ACC112 (cell line): ENCODE results near the gene USH1G.

ENCODE experiments used
- H2AFZ ChIP-seq: fragments of 200-600 bp; sonication (generic); one replicate; pipeline ENCODE4 v1.6.0; 2017; ENCODE audit warnings: antibody characterized with exemption, low read length; ENCODE audit not compliant: unreplicated experiment
- H3K27ac ChIP-seq: fragments of 200-600 bp; sonication (generic); 2 replicates; pipeline ENCODE4 v1.5.1; 2014; ENCODE audit warnings: low read depth, mild to moderate bottlenecking, antibody characterized with exemption, low read length, moderate library complexity
- H3K27me3 ChIP-seq: fragments of 200-600 bp; sonication (generic); 2 replicates; pipeline ENCODE4 v1.6.1; 2014; ENCODE audit warnings: mild to moderate bottlenecking, antibody characterized with exemption, low read length, moderate library complexity, mixed read lengths; ENCODE audit not compliant: insufficient read depth
- H3K36me3 ChIP-seq: fragments of 200-600 bp; sonication (generic); 2 replicates; pipeline ENCODE4 v1.6.1; 2016; ENCODE audit warnings: mild to moderate bottlenecking, antibody characterized with exemption, low read length, moderate library complexity, mixed read lengths; ENCODE audit not compliant: insufficient read depth
- H3K4me1 ChIP-seq: fragments of 200-600 bp; sonication (generic); one replicate; pipeline ENCODE4 v1.6.1; 2016; ENCODE audit warnings: low read length, mixed read lengths; ENCODE audit not compliant: insufficient read depth, unreplicated experiment, control insufficient read depth
- H3K4me3 ChIP-seq: fragments of 200-600 bp; sonication (generic); 2 replicates; pipeline ENCODE4 v1.5.1; 2014; ENCODE audit warnings: mild to moderate bottlenecking, low read depth, low read length
- H3K79me2 ChIP-seq: fragments of 200-600 bp; sonication (generic); one replicate; pipeline ENCODE4 v1.6.0; 2016; ENCODE audit warnings: low read length; ENCODE audit not compliant: control insufficient read depth, unreplicated experiment, insufficient read depth

The USH1G gene

GRCh38 chr17:74881073-74881472 lies 42.0 kb downstream of the USH1G start:
- H3K4me3 ChIP-seq = no peak overlapping the region
- H3K4me1 ChIP-seq = no peaks in the 10 kb centered on the region
- no peaks in the 10 kb centered on the region for H3K36me3 ChIP-seq
- H2AFZ ChIP-seq = no peak overlapping the region
- no peaks in the 10 kb centered on the region for H3K79me2 ChIP-seq
- no peak overlapping the region for H3K27ac ChIP-seq
- peaks cover 26% of the 10 kb centered on the region; the same call in 1 of the 2 replicates for H3K27me3 ChIP-seq

GRCh38 chr17:74879308-74879707 lies 43.7 kb downstream of the USH1G start:
- Histone ChIP-seq H2AFZ (no peak overlapping the region), H3K79me2 (no peaks in the 10 kb centered on the region), H3K27me3 (peaks cover 20% of the 10 kb centered on the region; the same call in 1 of the 2 replicates), H3K27ac (no peak overlapping the region), H3K36me3 (no peaks in the 10 kb centered on the region), H3K4me3 (no peak overlapping the region), H3K4me1 (peaks cover 11% of the 10 kb centered on the region)

DNA sequence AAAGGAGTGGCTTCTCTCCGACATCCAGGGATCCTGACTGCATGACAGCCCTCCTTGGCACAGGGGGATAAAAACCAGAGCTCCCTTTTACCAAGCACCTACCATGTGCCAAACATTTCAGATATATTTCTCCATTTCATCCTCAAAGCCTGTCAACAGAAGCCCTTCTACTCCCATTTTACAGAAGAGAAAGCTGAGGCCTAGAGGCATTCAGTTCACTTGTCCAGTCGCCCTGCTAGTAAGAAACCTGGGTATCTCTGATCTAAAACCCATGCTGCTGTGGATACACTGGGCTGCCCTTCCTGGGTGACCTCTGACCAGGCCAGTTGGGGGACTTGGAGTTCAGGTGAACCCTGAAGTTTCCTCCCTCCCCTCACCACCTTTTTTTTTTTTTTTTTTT lies 44.4 kb downstream of the USH1G start:
- H3K27me3 ChIP-seq = peaks cover 19% of the 10 kb centered on the region; the same call in 1 of the 2 replicates
- no peaks in the 10 kb centered on the region for H3K36me3 ChIP-seq
- H3K4me1 ChIP-seq = peaks cover 11% of the 10 kb centered on the region
- no peak overlapping the region for H3K27ac ChIP-seq
- no peak overlapping the region for H2AFZ ChIP-seq
- H3K79me2 ChIP-seq = no peaks in the 10 kb centered on the region
- H3K4me3 ChIP-seq = no peak overlapping the region

GRCh38 chr17:74877592-74878548 lies 45.2 kb downstream of the USH1G start:
- H3K27me3 ChIP-seq = peaks cover 18% of the 10 kb centered on the region; the same call in 1 of the 2 replicates
- H3K4me1 ChIP-seq = peaks cover 11% of the 10 kb centered on the region
- no peak overlapping the region for H2AFZ ChIP-seq
- H3K4me3 ChIP-seq = no peak overlapping the region
- H3K36me3 ChIP-seq = no peaks in the 10 kb centered on the region
- H3K79me2 ChIP-seq = no peaks in the 10 kb centered on the region
- H3K27ac ChIP-seq = no peak overlapping the region

DNA sequence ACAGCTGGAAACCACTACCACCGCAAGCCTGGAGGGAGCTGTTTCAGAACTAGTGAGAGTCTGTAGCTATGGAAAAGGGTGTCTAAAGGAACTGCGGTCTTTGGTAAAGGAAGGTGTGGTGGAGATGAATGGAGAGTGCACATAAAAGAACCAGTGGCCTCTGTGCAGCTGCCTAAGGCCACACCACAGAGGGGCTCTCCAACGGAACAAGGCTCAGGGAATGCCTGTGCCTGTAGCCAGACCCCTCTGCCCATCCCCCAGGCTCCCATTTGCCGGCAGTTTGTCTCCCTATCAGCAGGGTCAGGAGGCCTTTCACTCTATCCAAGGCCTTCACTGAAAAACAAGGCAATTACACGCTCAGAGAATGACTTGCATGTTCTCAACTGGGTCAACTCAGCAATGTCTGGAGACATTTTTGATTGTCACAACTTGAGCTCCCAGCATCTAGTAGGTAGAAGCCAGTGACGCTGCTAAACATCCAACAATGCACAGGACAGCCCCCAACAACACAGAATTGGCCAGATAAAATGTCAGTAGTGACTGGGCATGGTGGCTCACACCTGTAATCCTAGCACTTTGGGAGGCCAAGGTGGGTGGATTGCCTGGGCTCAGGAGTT lies 47.0 kb downstream of the USH1G start:
- Histone ChIP-seq H3K36me3 (no peaks in the 10 kb centered on the region), H3K4me1 (peaks cover 17% of the 10 kb centered on the region), H3K27me3 (peaks cover 7% of the 10 kb centered on the region; the same call in 1 of the 2 replicates), H3K4me3 (no peak overlapping the region), H3K79me2 (no peaks in the 10 kb centered on the region), H3K27ac (no peak overlapping the region), H2AFZ (no peak overlapping the region)

GRCh38 chr17:74875155-74875976 lies 47.7 kb downstream of the USH1G start:
- H3K4me3 ChIP-seq = no peak overlapping the region
- H3K79me2 ChIP-seq = no peaks in the 10 kb centered on the region
- H2AFZ ChIP-seq = no peak overlapping the region
- H3K27me3 ChIP-seq = no peaks in the 10 kb centered on the region
- no peak overlapping the region for H3K27ac ChIP-seq
- no peaks in the 10 kb centered on the region for H3K36me3 ChIP-seq
- H3K4me1 ChIP-seq = peaks cover 17% of the 10 kb centered on the region

GRCh38 chr17:74874615-74875037 lies 48.4 kb downstream of the USH1G start:
- Histone ChIP-seq H3K4me1 (peaks cover 17% of the 10 kb centered on the region), H3K27me3 (no peaks in the 10 kb centered on the region), H3K27ac (no peak overlapping the region), H3K4me3 (no peak overlapping the region), H2AFZ (no peak overlapping the region), H3K36me3 (no peaks in the 10 kb centered on the region), H3K79me2 (no peaks in the 10 kb centered on the region)

GRCh38 chr17:74873874-74874614 lies 49.0 kb downstream of the USH1G start:
- Histone ChIP-seq H3K79me2 (no peaks in the 10 kb centered on the region), H3K36me3 (no peaks in the 10 kb centered on the region), H3K4me1 (peaks cover 17% of the 10 kb centered on the region), H3K27me3 (no peaks in the 10 kb centered on the region), H3K27ac (peak overlapping the region; percentile 53; the same call in 1 of the 2 replicates), H2AFZ (peak overlapping the region; percentile 54), H3K4me3 (peak overlapping the region; percentile 81)

DNA sequence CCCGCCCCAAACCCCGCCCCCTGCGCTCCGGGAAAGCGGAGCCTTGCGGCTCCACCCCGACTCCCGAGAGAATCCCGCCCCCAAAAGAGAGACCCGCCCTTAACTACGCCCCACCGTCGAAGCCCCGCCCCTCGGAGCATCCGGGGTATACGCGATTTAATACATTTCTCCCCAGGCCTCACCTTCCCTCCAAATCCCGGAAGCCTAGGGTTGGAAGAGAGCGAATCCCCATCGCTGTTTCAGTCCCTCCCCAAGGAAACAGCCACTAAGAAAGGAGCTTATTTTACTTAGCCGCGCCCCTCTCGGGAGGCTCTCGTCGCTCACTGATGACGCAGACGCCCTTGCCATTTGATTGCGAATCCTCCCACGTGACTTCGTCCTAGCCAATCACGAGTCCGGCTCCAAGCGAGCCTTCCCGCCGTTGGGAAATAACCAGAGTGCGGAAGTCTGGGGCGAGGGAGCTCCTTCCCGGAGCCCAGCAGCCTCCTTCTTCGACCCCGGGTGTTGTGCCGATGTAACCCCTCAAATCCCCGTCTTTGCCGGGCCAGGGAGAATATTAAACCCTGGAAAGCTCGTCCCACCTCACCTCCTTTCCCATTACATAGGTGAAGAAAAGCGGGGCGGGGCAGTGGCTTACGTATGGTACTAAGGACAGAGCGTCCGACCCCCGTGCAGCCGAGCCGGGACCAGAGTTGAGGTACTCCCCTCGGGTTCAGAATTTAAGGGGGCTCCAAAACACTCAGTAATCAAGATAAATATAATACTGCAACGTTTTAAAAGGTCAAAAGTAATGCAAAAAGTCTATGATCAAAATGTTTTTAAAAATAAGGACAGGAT lies 49.8 kb downstream of the USH1G start:
- no peaks in the 10 kb centered on the region for H3K79me2 ChIP-seq
- H3K36me3 ChIP-seq = no peaks in the 10 kb centered on the region
- H2AFZ ChIP-seq = peak overlapping the region; percentile 54
- H3K27ac ChIP-seq = peak overlapping the region; percentile 53
- H3K27me3 ChIP-seq = no peaks in the 10 kb centered on the region
- H3K4me1 ChIP-seq = peaks cover 17% of the 10 kb centered on the region
- H3K4me3 ChIP-seq = peak overlapping the region; percentile 84
